Retinal pigment epithelial cell (primary cell): ENCODE results near the gene C2CD5.

Experiments used
- DNase-seq: peaks from one replicate; pipeline ENCODE4 v3.0.0-alpha.2; 2010; ENCODE audit warnings: low read depth
- H3K4me3 ChIP-seq: 2 replicates; pipeline ENCODE4 v1.5.1; 2011; ENCODE audit warnings: mild to moderate bottlenecking, low read length, control low read depth, moderate library complexity
- TF ChIP-seq, protein P1 (sequence below): conservative IDR thresholded peaks from 2 replicates; pipeline ENCODE4 v1.5.1; 2011; ENCODE audit warnings: low read depth, low read length, control low read depth, inconsistent platforms

The C2CD5 gene

DNA sequence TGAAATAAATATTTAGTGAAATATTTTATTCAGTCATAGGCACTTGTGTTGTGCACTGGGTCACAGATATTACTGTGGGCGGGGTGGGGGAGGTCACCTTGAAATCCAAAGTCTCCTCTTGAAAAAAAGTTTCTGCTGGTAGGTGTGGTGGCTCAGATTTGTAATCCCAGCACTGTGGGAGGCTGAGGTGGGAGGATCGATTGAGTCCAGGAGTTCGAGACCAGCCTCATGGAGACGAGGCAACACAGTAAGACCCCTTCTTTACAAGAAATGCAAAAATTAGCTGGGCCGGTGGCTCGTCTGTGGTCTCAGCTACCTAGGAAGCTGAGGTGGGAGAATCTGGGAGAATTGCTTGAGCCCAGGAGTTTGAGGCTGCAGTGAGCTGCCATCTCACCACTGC, 913 bp upstream of the C2CD5 start:
- H3K4me3 ChIP-seq, result no peak overlapping the region
- DNase-seq, result no peak
- TF ChIP-seq, protein P1, sequence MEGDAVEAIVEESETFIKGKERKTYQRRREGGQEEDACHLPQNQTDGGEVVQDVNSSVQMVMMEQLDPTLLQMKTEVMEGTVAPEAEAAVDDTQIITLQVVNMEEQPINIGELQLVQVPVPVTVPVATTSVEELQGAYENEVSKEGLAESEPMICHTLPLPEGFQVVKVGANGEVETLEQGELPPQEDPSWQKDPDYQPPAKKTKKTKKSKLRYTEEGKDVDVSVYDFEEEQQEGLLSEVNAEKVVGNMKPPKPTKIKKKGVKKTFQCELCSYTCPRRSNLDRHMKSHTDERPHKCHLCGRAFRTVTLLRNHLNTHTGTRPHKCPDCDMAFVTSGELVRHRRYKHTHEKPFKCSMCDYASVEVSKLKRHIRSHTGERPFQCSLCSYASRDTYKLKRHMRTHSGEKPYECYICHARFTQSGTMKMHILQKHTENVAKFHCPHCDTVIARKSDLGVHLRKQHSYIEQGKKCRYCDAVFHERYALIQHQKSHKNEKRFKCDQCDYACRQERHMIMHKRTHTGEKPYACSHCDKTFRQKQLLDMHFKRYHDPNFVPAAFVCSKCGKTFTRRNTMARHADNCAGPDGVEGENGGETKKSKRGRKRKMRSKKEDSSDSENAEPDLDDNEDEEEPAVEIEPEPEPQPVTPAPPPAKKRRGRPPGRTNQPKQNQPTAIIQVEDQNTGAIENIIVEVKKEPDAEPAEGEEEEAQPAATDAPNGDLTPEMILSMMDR, result no peak

DNA sequence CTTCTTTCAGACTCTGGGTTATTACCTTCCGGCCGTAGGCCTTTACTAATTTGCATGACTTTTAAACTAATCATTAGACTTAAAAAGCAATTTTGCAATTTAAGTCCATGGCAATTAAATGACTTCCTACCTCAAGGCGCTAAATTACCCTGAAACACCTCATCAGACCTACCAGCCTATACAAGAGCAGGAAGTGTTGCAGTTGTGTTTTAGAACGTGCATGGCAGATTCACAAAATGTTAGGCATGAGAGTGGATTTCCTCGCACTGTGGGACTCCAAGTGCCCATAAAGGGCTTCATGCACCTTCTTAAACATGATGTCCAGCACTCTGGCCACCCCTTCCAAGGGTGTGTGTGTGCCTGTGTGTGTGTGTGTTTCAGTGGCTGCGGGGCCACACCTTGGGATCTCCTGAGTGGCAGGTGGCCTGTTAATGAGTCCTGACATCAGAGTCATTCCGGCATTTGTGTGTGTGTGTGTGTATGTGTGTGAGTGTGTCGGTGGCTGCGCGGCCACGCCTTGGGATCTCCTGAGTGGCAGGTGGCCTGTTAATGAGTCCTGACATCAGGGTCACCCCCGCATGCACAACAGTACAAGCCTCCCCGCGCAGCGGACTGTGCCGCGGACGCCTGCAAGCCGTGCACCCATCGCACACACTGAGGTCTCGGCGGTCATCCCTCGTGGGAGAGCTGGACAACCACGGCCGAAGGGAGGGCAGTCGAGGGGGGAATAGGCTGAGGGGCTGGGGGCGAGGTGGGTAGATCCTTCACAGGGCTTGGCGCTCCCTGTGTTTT, 900 bp downstream of the C2CD5 start:
- no peak for DNase-seq
- TF ChIP-seq, protein P1, result no peak
- H3K4me3 ChIP-seq, result peak overlapping the region; percentile 92

DNA sequence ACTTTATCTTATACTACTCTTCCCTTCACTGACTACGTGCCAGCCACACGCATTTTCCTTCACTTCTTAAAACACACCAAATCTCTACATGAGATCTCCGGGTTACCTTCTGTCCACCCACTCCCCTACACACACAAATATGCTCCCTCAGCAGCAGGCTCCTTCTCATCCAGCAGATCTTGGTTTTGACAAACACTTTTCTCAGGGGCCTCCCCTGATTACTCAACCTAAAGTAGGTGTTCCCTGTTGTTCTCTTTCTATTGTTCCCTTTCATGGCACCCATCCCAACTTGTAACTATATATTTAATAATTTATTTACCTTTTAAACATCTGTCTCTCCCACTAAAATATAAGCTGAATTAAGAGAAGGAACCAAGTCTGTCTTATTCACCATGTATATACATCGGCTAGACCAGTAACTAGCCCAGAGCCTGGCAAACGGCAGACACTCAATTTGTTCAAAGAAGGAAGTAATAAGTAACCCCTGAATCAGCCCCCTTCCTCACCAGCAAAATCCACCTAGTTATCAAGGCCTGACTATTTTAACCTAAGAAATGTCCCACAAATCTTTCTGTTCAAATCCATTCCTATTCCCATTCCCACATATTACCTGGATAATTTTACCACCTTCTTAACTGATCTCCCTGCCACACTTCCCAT, 2.7 kb downstream of the C2CD5 start:
- TF ChIP-seq, protein P1, result no peak
- no peak for DNase-seq
- H3K4me3 ChIP-seq, result no peak overlapping the region

DNA sequence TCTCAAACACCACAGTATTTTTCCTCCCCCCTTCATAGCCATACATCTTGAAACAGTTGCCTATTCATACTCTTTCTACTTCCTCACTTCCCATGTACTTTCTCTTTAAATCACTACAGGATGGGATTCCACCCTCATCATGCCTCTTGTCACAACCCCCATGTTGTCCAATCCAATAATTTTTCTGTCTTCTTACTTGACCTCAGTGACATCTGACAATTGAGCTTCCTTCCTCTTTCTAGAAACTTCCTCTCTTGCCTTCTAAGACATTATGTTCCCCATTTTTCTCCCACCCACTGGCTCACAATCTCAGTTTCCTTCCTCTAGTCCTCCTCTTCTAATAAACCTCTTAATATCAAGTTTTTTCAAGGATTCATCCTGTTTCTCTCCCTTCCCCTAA, 5.3 kb downstream of the C2CD5 start:
- TF ChIP-seq, protein P1, result no peak
- no peak overlapping the region for H3K4me3 ChIP-seq
- no peak for DNase-seq

DNA sequence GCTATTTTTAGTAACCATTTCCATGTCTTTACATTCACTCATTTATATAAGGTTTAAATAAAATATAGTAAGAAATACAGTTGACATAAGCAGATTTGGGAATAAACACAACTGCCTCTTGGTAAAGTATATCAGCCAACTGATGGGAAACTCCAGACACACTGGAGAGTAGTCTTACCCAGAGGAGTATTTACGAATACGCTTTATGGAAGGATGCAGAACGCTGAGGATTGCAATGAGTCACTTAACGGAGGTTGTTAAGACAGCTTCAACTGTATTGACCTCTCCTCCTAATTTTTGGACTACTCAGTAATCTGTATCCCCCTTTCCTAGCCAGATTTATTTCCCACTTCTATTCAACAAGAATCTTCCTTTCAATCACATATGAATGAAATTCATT, 6.0 kb downstream of the C2CD5 start:
- no peak overlapping the region for H3K4me3 ChIP-seq
- no peak for DNase-seq
- TF ChIP-seq, protein P1, result no peak

DNA sequence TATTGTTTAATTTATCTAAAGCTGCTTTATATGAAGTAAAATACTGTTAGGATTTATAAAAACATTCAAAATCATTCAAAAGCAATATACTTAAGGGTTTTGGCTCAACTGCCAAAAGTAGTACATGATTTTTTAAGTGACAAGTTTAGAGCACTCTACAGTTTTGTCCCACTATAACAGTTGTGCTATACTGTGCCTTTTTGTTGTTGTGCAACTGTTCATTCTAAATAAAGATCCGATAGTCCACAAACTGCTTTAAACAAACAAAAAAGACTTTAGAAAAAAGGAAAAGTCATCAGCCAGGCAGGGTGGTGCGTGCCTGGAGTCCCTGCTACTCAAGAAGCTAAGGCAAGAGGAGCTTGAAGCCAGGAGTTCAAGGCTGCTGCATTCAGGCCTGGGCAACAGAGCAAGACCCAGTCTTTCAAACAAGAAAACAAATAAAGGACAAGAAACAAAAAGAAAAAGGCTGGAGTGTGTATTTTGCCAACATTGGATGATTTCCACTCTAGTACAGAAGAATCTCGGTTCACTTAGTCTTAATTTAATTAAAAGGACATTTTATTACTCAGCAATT, 7.3 kb downstream of the C2CD5 start:
- TF ChIP-seq, protein P1, result no peak
- no peak overlapping the region for H3K4me3 ChIP-seq

More for the DNA sequence above, 7.3 kb downstream of the C2CD5 start:
- no peak for DNase-seq
